DMS 273 (cell line): ENCODE measurements around the gene INTS6L.
A peak's percentile ranks its signal among the peaks of the same experiment; 100 is the strongest.

Experiments used
- DNase-seq: peaks from one replicate; lab custom pipeline; 2025; ENCODE audit not compliant: unreplicated experiment; lab: John Stamatoyannopoulos, UW

Gene INTS6L

GRCh38 chrX:135520553-135521404, at the start of gene INTS6L:
INTS6L (plus strand) TSS chrX:135520660; CDS start chrX:135520993, 333 bp downstream.
- peak; percentile 69 for DNase-seq

- DNase-seq, result no peak
Measured at GRCh38 chrX:135476378-135476777, 44.1 kb upstream of the INTS6L start.

GRCh38 chrX:135477576-135477975, 42.9 kb upstream of the INTS6L start:
- DNase-seq, result peak; percentile 82

- no peak for DNase-seq
Measured at GRCh38 chrX:135480076-135480475, 40.4 kb upstream of the INTS6L start.

- no peak for DNase-seq
Measured at GRCh38 chrX:135481696-135482179, 38.7 kb upstream of the INTS6L start.

GRCh38 chrX:135484641-135485289, 35.7 kb upstream of the INTS6L start:
- peak; percentile 58 for DNase-seq

GRCh38 chrX:135489542-135489941, 30.9 kb upstream of the INTS6L start:
- no peak for DNase-seq

- DNase-seq, result no peak
Measured at GRCh38 chrX:135490979-135491514, 29.4 kb upstream of the INTS6L start.

- no peak for DNase-seq
Measured at GRCh38 chrX:135494453-135494852, 26.0 kb upstream of the INTS6L start.

- peak; percentile 21 for DNase-seq
Measured at GRCh38 chrX:135497736-135498135, 22.7 kb upstream of the INTS6L start.

GRCh38 chrX:135498236-135498635, 22.2 kb upstream of the INTS6L start:
- DNase-seq, result no peak

- no peak for DNase-seq
Measured at GRCh38 chrX:135505351-135505750, 15.1 kb upstream of the INTS6L start.

GRCh38 chrX:135509885-135510284, 10.6 kb upstream of the INTS6L start:
- no peak for DNase-seq

- no peak for DNase-seq
Measured at GRCh38 chrX:135512508-135513129, 7.8 kb upstream of the INTS6L start.

- no peak for DNase-seq
Measured at GRCh38 chrX:135513130-135513515, 7.3 kb upstream of the INTS6L start.

- peak; percentile 27 for DNase-seq
Measured at GRCh38 chrX:135516376-135516775, 4.1 kb upstream of the INTS6L start.

GRCh38 chrX:135518161-135518560, 2.3 kb upstream of the INTS6L start:
- no peak for DNase-seq

- DNase-seq, result no peak
Measured at GRCh38 chrX:135520022-135520552, 373 bp upstream of the INTS6L start.

GRCh38 chrX:135521405-135522131, 1.1 kb downstream of the INTS6L start:
- peak; percentile 92 for DNase-seq

- no peak for DNase-seq
Measured at GRCh38 chrX:135522132-135522530, 1.7 kb downstream of the INTS6L start.
